ENCODE measurements around the gene RB1. TPM values are rescaled to one million over a fixed set of nuclear protein-coding genes. Genes with fewer than 3 reads are reported as not detected.

Gene RB1
- total and polyA plus RNA-seq, 2 donors from 2014 or later: 12.3 to 46.5 TPM

GRCh38 chr13:48383384-48383783 is 79.8 kb downstream of the RB1 start:
- Histone ChIP-seq H3K27me3 (ENCODE audit: control insufficient read depth, insufficient read depth, low read length) (no peaks in the 10 kb centered on the region), H3K9me3 (ENCODE audit: control insufficient read depth in 2 of 3, insufficient read depth in 1 of 3, low read length in 3 of 3) (no peaks in the 10 kb centered on the region), H3K4me3 (ENCODE audit: low read length in 3 of 3) (no peak overlapping the region), H3K36me3 (ENCODE audit: control insufficient read depth in 2 of 3, insufficient read depth in 3 of 3, low read length in 3 of 3) (peaks cover 0 to 4% (median 0%) of the 10 kb centered on the region in 3 donors), H3K9ac (ENCODE audit: low read length in 3 of 3) (no peak overlapping the region), H3K27ac (ENCODE audit: low read depth in 2 of 2, low read length in 2 of 2) (no peak overlapping the region), H3K4me1 (ENCODE audit: control insufficient read depth in 2 of 3, insufficient read depth in 2 of 3, low read depth in 1 of 3, low read length in 3 of 3) (no peaks in the 10 kb centered on the region)
- DNase-seq (no peak), FAIRE-seq (no peak)
- TF ChIP-seq, protein P1, sequence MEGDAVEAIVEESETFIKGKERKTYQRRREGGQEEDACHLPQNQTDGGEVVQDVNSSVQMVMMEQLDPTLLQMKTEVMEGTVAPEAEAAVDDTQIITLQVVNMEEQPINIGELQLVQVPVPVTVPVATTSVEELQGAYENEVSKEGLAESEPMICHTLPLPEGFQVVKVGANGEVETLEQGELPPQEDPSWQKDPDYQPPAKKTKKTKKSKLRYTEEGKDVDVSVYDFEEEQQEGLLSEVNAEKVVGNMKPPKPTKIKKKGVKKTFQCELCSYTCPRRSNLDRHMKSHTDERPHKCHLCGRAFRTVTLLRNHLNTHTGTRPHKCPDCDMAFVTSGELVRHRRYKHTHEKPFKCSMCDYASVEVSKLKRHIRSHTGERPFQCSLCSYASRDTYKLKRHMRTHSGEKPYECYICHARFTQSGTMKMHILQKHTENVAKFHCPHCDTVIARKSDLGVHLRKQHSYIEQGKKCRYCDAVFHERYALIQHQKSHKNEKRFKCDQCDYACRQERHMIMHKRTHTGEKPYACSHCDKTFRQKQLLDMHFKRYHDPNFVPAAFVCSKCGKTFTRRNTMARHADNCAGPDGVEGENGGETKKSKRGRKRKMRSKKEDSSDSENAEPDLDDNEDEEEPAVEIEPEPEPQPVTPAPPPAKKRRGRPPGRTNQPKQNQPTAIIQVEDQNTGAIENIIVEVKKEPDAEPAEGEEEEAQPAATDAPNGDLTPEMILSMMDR (IDR thresholded peaks at IDR 0.05; ENCODE audit: borderline replicate concordance, extremely low read depth, insufficient read depth): no peak
- intact Hi-C loops (cut with DNase I): no loop called here

DNA sequence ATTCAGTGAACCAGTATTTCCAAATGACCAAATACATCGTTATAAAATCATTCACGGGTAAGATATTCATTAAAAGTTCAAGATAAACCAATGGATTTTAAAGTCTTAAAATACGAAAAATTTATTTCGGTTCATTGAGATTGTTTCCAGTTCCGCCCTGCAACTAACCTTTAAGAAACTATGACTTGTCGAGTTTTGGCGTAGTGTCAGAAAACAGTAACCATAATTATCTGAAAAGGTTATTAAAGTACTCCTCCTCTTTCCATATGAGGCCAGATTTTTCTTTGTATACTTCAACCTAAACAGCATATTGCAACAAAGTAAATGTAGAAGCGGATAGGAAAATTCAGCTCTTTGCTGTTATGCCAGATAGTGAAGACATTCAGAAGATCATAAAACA is 83.3 kb downstream of the RB1 start:
- no peaks in the 10 kb centered on the region for H3K36me3 ChIP-seq (ENCODE audit: control insufficient read depth in 2 of 3, insufficient read depth in 3 of 3, low read length in 3 of 3)
- H3K4me3 ChIP-seq (ENCODE audit: low read length in 3 of 3): no peak overlapping the region
- intact Hi-C loops (cut with DNase I): no loop called here
- TF ChIP-seq, protein P1 (IDR thresholded peaks at IDR 0.05; ENCODE audit: borderline replicate concordance, extremely low read depth, insufficient read depth): no peak
- FAIRE-seq: no peak
- H3K27ac ChIP-seq (ENCODE audit: low read depth in 2 of 2, low read length in 2 of 2): no peak overlapping the region
- H3K27me3 ChIP-seq (ENCODE audit: control insufficient read depth, insufficient read depth, low read length): no peaks in the 10 kb centered on the region
- no peak overlapping the region for H3K9ac ChIP-seq (ENCODE audit: low read length in 3 of 3)
- H3K9me3 ChIP-seq (ENCODE audit: control insufficient read depth in 2 of 3, insufficient read depth in 1 of 3, low read length in 3 of 3): no peaks in the 10 kb centered on the region
- DNase-seq: no peak
- H3K4me1 ChIP-seq (ENCODE audit: control insufficient read depth in 2 of 3, insufficient read depth in 2 of 3, low read depth in 1 of 3, low read length in 3 of 3): no peaks in the 10 kb centered on the region

DNA sequence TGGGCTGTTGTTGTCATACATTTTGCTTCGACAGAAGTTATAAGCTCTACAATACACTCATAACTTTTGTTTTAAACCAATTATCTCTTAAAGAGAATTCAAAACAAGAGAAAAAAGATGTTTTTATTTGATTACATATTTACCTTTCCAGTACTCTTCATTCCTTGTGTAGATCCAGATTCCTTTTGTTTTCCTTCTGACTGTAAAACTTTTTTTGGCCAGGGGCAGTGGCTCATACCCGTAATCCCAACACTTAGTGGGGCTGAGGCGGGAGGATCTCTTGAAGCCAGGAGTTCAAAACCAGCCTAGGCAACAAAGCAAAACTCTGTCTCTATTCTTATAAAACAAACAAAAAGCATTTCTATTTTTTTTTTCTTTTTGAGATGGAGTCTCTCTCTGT is 87.7 kb downstream of the RB1 start:
- H3K36me3 ChIP-seq (ENCODE audit: control insufficient read depth in 2 of 3, insufficient read depth in 3 of 3, low read length in 3 of 3): no peaks in the 10 kb centered on the region
- intact Hi-C loops (cut with DNase I): no loop called here
- no peak for FAIRE-seq

More for the DNA sequence above, 87.7 kb downstream of the RB1 start:
- Histone ChIP-seq H3K9me3 (ENCODE audit: control insufficient read depth in 2 of 3, insufficient read depth in 1 of 3, low read length in 3 of 3) (no peaks in the 10 kb centered on the region), H3K27me3 (ENCODE audit: control insufficient read depth, insufficient read depth, low read length) (no peaks in the 10 kb centered on the region), H3K4me3 (ENCODE audit: low read length in 3 of 3) (no peak overlapping the region), H3K27ac (ENCODE audit: low read depth in 2 of 2, low read length in 2 of 2) (no peak overlapping the region), H3K9ac (ENCODE audit: low read length in 3 of 3) (no peak overlapping the region), H3K4me1 (ENCODE audit: control insufficient read depth in 2 of 3, insufficient read depth in 2 of 3, low read depth in 1 of 3, low read length in 3 of 3) (no peaks in the 10 kb centered on the region)
- no peak for DNase-seq
- TF ChIP-seq, protein P1 (IDR thresholded peaks at IDR 0.05; ENCODE audit: borderline replicate concordance, extremely low read depth, insufficient read depth): no peak

All from kidney (tissue), 14 donors.